Upper lobe of left lung (tissue), 6 donors: ENCODE data around the gene MDN1. TPM values are rescaled to one million over a fixed set of nuclear protein-coding genes. Genes with fewer than 3 reads are reported as not detected.
A peak's percentile ranks its signal among the peaks of the same experiment; 100 is the strongest.
"Not testable (repeated sequence)": the region's sequence is repeated elsewhere in the genome, so short reads cannot be mapped to it uniquely, and the experiment has no call there.

Experiments
- ATAC-seq, 2 donors: fragments of 200-7000 bp; cut with Tn5 transposase; one replicate each; pipeline ENCODE4 v1.9.1; 2022; ENCODE audit warnings: mild to moderate bottlenecking in 2 of 2, moderate library complexity in 2 of 2; ENCODE audit not compliant: low FRiP score in 2 of 2
- DNase-seq, 2 donors: peaks; one replicate each; pipeline ENCODE4 v3.0.0-alpha.2; 2019 to 2020
- H3K27ac ChIP-seq, 4 donors: fragments of 200-600 bp; sonication (generic); one replicate each; pipeline ENCODE4 v1.5.1; 2016 to 2019
- H3K27me3 ChIP-seq, 4 donors: fragments of 200-600 bp; sonication (generic); one replicate each; pipeline ENCODE4 v1.5.1; 2017 to 2019
- H3K36me3 ChIP-seq, 4 donors: fragments of 200-600 bp; sonication (generic); one replicate each; pipeline ENCODE4 v1.5.1; 2016 to 2019
- H3K4me1 ChIP-seq, 4 donors: fragments of 200-600 bp; sonication (generic); one replicate each; pipeline ENCODE4 v1.5.1; 2018 to 2019
- H3K4me3 ChIP-seq, 4 donors: fragments of 200-600 bp; sonication (generic); one replicate each; pipeline ENCODE4 v1.5.1; 2017 to 2019; ENCODE audit warnings: mild to moderate bottlenecking in 2 of 4, moderate library complexity in 1 of 4
- H3K9me3 ChIP-seq, 4 donors: fragments of 200-600 bp; sonication (generic); one replicate each; pipeline ENCODE4 v1.5.1; 2018 to 2019
- CTCF ChIP-seq, 6 experiments: fragments of 450-650 bp in 4 of 6; fragments of 200-600 bp in 2 of 6; sonication (generic) in 2 of 6; IDR thresholded peaks; one replicate each; pipeline ENCODE4 v1.5.1; 2016 to 2019; ENCODE audit warnings: antibody characterized with exemption in 6 of 6
- EP300 ChIP-seq, 4 donors: sonication (generic); formaldehyde crosslinking; IDR thresholded peaks; one replicate each; pipeline ENCODE4 v1.5.1; 2017; ENCODE audit warnings: antibody characterized with exemption in 4 of 4, control low read depth in 2 of 4
- POLR2A ChIP-seq, 4 donors: fragments of 450-650 bp; IDR thresholded peaks; one replicate each; pipeline ENCODE4 v1.5.1; 2016 to 2017; ENCODE audit warnings: antibody characterized with exemption in 4 of 4, mild to moderate bottlenecking in 2 of 4
- POLR2AphosphoS5 ChIP-seq, 2 donors: sonication (generic); formaldehyde crosslinking; IDR thresholded peaks; one replicate each; pipeline ENCODE4 v1.5.1; 2017; ENCODE audit warnings: antibody characterized with exemption in 2 of 2
- WGBS, 2 donors: methylation state at CpG; one replicate each; pipeline ENCODE4 v1.1.5; 2017 to 2018; 5-methylcytosine and 5-hydroxymethylcytosine counted together
- total RNA-seq, 6 donors: library from RNA; depleted of rRNA in 4 of 6; stranded (reverse); fragments of >200 nt in 4 of 6; gene quantifications; one replicate each; pipeline versions ENCODE4 v1.1.0 to v1.2.1, GENCODE V29; 2016 to 2021
- donor health status: DM: no; HTN: no; CAD: no; lungs with moderate emphysema.
- donor health status: DM: no; HTN: yes; CAD: no; lungs with severe emphysema.

MDN1 gene
- total RNA-seq, 6 donors from 2014 or later: 23.4 to 44.1 (median 29.6) TPM

DNA sequence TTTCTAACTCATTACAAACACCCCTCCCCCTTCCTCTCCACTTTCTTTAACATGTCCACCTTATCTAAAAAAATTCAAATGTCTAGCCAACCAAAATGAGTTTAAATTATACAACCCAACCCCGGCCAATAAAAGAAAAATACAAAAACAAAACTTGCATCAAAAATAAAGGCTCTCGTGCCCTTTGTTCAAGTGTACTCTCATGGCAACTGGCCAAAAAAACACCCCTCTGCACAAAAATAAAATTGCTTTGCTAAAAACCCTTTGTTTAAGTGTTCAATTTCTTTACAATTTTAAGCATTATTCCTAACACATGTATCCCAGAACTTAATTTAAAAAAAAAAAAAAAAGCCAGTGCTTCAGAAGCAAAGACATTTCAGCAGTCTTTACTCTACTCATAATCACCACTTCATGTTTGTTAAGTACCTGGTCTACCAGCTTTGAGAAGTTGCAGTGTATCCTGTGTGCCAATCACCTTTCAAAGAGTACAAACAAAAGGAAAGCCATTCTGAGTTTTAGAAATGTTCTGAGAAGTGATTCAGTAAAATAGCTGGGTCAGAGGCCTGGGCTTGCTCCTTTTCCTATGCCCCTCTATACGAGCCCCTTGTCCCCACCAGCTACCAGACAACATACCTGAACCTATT lies 87.5 kb downstream of the MDN1 start:
- no peak for DNase-seq
- peak; percentile 35 to 79 for ATAC-seq
- H3K36me3 ChIP-seq: peaks cover 9 to 72% (median 36%) of the 10 kb centered on the region in 4 donors
- WGBS, 2 donors: 75 to 83% methylated on average over 3 of the region's 3 CpGs
- H3K4me1 ChIP-seq: peaks cover 0 to 7% (median 0%) of the 10 kb centered on the region in 4 donors
- H3K9me3 ChIP-seq: no peaks in the 10 kb centered on the region
- no peak overlapping the region for H3K4me3 ChIP-seq
- no peaks in the 10 kb centered on the region for H3K27me3 ChIP-seq
- no peak overlapping the region for H3K27ac ChIP-seq
- TF ChIP-seq CTCF (IDR thresholded peaks at IDR 0.05) (no peak), EP300 (IDR thresholded peaks at IDR 0.05) (no peak), POLR2AphosphoS5 (IDR thresholded peaks at IDR 0.05) (no peak), POLR2A (IDR thresholded peaks at IDR 0.05) (no peak)

DNA sequence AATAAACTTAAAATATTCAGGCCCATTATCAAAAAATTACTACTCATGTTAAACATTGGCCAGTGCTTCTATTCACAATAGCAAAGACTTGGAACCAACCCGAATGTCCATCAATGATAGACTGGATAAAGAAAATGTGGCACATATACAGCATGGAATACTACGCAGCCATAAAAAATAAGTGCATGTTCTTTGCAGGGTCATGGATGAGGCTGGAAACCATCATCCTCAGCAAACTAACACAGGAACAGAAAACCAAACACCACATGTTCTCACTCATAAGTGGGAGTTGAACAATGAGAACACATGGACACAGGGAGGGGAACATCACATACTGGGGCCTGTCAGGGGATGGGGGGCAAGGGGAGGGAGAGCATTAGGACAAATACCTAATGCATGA lies 88.3 kb downstream of the MDN1 start:
- DNase-seq, H3K9me3 ChIP-seq, H3K4me1 ChIP-seq, H3K27me3 ChIP-seq, H3K27ac ChIP-seq, H3K4me3 ChIP-seq, ATAC-seq: not testable (repeated sequence)
- WGBS, 2 donors: 91 to 100% methylated on average over 2 of the region's 2 CpGs
- peaks cover 7 to 72% (median 37%) of the 10 kb centered on the region in 4 donors for H3K36me3 ChIP-seq

GRCh38 chr6:89729818-89730217 lies 89.8 kb downstream of the MDN1 start:
- Histone ChIP-seq H3K27ac (no peak overlapping the region), H3K27me3 (no peaks in the 10 kb centered on the region), H3K9me3 (no peaks in the 10 kb centered on the region), H3K4me1 (peaks cover 0 to 7% (median 0%) of the 10 kb centered on the region in 4 donors), H3K4me3 (no peak overlapping the region), H3K36me3 (peaks cover 7 to 75% (median 34%) of the 10 kb centered on the region in 4 donors)
- 93 to 96% methylated on average over 1 of the region's 1 CpG for WGBS, 2 donors
- TF ChIP-seq POLR2AphosphoS5 (IDR thresholded peaks at IDR 0.05) (no peak), CTCF (IDR thresholded peaks at IDR 0.05) (no peak), POLR2A (IDR thresholded peaks at IDR 0.05) (no peak), EP300 (IDR thresholded peaks at IDR 0.05) (no peak)
- ATAC-seq (no peak), DNase-seq (no peak)

- H3K4me1 ChIP-seq: peaks cover 0 to 5% (median 0%) of the 10 kb centered on the region in 4 donors
- 96 to 97% methylated on average over 7 of the region's 7 CpGs for WGBS, 2 donors
- peaks cover 7 to 98% (median 38%) of the 10 kb centered on the region in 4 donors for H3K36me3 ChIP-seq
- no peak overlapping the region for H3K4me3 ChIP-seq
- no peak for ATAC-seq
- DNase-seq: no peak
- H3K27me3 ChIP-seq: no peaks in the 10 kb centered on the region
- no peak overlapping the region for H3K27ac ChIP-seq
- TF ChIP-seq POLR2A (IDR thresholded peaks at IDR 0.05): no peak
- TF ChIP-seq CTCF (IDR thresholded peaks at IDR 0.05): no peak
- no peak for TF ChIP-seq EP300 (IDR thresholded peaks at IDR 0.05)
- TF ChIP-seq POLR2AphosphoS5 (IDR thresholded peaks at IDR 0.05): no peak
- H3K9me3 ChIP-seq: no peaks in the 10 kb centered on the region
Measured at GRCh38 chr6:89727501-89727900, 92.1 kb downstream of the MDN1 start.

DNA sequence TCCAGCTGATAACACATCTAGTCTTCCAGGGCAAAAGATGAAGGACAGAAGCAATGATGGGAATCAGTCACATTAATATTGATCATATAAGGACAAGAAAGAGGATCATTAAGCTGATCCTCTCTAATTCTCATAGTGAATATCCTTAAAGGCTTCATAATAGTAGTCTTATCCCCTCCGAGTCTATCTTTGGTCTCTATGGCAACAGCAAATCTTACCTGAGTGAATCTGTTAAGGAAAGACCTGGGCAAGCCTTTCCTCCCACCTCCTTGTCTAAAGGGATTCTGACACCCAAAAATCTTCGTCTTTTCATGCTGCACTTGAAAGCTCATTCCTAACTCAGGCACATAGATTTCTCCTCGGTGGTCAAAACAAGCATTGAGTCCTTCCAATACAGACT lies 94.6 kb downstream of the MDN1 start:
- no peaks in the 10 kb centered on the region for H3K4me1 ChIP-seq
- TF ChIP-seq EP300 (IDR thresholded peaks at IDR 0.05): no peak
- TF ChIP-seq POLR2AphosphoS5 (IDR thresholded peaks at IDR 0.05): no peak
- no peak for TF ChIP-seq POLR2A (IDR thresholded peaks at IDR 0.05)
- no peak for TF ChIP-seq CTCF (IDR thresholded peaks at IDR 0.05)
- H3K36me3 ChIP-seq: peaks cover 7 to 98% (median 45%) of the 10 kb centered on the region in 4 donors
- no peak for DNase-seq
- no peak overlapping the region for H3K4me3 ChIP-seq
- no peaks in the 10 kb centered on the region for H3K27me3 ChIP-seq
- no peak overlapping the region for H3K27ac ChIP-seq
- 89% methylated on average over 3 of the region's 3 CpGs for WGBS, 2 donors
- H3K9me3 ChIP-seq: no peaks in the 10 kb centered on the region
- no peak for ATAC-seq
